Esophagus mucosa (tissue), 1 donor: Measurements from ENCODE around the gene CKS2. TPM values are rescaled to one million over a fixed set of nuclear protein-coding genes. Genes with fewer than 3 reads are reported as not detected.
"Not testable (repeated sequence)": the region's sequence is repeated elsewhere in the genome, so short reads cannot be mapped to it uniquely, and the experiment has no call there.

ENCODE experiments used
- ATAC-seq: fragments of 200-7000 bp; cut with Tn5 transposase; one replicate; pipeline ENCODE4 v1.9.1; 2020
- total RNA-seq: library from RNA; stranded (reverse); gene quantifications from one replicate; pipeline ENCODE4 v1.2.4, GENCODE V29; 2023
- donor health status: DM: yes; HTN: yes; CAD: no.

CKS2 gene
- 46.5 TPM for total RNA-seq

DNA sequence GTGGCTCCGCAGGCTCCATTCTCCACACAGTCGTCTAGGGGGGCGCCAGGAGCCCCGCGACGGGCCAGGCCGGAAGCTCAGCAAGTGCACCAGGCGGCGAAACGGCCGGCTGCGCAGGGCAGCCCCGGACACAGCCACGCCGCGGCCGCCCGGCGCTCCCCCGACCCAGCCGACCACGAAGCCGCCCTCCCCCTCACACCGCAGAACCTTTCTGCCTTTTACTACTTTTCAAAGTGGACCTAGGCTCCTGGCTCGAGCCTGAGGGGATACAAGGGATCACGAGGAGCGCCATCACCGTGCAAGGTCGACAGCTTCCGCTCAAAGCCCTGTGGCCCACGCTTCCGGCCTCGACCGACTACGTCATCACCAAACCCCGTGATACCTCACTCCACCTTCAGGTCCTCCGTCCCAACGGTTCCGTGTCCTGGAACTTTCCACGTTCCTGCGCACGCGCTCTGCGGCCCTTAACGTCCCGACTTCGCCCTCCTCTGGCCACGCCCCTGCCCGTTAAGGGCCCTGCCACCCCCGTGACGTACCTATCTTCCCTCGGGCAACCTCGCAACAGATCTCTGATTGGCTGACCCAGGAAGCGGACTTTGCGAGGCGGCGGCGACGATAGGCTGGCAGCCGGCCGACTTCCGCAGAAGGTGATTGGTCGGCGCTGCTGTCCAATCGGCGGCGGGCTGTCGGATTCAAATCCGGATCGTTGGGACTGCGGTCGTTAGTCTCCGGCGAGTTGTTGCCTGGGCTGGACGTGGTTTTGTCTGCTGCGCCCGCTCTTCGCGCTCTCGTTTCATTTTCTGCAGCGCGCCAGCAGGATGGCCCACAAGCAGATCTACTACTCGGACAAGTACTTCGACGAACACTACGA, at the start of gene CKS2:
Gene CKS2, plus strand, starts transcription at position 721 of the 871 bp plus-strand sequence. Its CDS starts 98 bp downstream, at position 819.
- ATAC-seq: peak; percentile 98

GRCh38 chr9:89273528-89274279, 37.3 kb upstream of the CKS2 start:
- ATAC-seq: no peak

GRCh38 chr9:89274838-89275237, 36.2 kb upstream of the CKS2 start:
- no peak for ATAC-seq

GRCh38 chr9:89276040-89276439, 35.0 kb upstream of the CKS2 start:
- not testable (repeated sequence) for ATAC-seq

DNA sequence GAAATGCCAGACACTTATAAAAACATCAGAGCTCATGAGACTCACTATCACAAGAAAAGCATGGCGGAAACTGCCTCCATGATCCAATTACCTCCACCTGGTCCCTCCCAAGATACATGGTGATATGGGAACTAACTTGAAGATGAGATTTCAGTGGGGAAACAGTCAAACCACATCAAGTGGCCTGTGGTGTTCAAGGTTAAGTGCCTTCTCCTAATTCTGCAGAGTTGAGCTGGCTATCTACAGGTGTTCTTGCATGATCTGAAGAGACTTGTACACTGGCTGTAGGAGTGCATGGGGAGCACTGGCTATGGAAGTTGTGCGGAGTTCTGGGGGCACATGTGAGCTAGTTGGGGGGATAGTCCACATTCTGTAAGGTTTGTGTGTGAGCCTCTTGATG, 34.0 kb upstream of the CKS2 start:
- no peak for ATAC-seq

- ATAC-seq: peak; percentile 36
Observed at GRCh38 chr9:89277454-89277853, 33.5 kb upstream of the CKS2 start.

DNA sequence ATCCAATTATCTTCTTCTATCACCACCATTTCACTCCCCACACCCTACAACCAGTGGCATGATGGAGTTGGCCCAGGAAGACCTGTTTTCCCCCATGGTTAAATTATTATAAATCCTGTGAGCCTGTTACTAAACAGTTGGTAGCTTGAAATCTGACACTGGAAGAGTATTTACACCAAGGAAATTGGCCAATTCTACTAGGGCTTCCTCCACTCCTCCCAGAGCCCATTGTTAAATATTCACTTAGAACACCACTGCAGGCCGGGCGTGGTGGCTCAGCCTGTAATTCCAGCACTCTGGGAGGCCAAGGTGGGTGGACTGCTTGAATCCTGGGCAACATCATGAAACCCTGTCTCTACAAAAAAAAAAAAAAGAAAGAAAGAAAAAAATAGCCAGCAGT, 32.4 kb upstream of the CKS2 start:
- ATAC-seq: peak; percentile 52

DNA sequence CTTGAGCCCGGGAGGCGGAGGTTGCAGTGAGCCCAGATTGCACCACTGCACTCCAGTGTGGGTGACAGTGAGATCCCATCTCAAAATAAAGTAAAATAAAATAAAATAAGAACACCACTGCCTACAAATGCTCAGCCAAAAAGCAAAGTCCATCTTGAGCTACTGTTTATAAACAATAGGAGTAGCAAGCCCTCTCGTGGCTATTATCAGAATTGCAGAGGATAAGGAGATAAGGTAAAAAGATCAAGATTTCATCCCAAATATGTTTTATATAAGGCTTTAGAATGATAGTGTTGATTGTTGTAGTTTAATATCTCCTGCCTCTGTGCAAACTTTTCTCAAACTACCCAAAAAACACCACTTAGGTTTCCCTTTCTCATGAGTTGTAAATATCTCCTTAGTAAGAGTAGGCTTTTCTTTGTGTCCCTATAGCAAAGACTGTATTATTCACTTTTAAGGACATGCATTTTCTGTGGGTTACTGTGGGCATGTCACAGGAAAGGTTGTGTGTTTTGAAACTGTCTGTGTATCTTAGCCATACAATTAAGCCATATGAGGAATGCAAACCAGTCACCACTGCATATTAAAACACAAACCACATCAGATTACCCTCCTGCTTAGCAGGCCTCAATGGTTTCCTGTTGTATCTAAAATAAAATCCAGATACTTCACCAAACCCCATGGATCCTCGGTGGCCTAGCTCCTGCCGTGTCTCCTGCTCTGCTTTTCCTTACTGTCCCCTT, 31.8 kb upstream of the CKS2 start:
- ATAC-seq: peak; percentile 52

GRCh38 chr9:89281106-89281505, 29.9 kb upstream of the CKS2 start:
- ATAC-seq: no peak

GRCh38 chr9:89282248-89282968, 28.6 kb upstream of the CKS2 start:
- not testable (repeated sequence) for ATAC-seq

GRCh38 chr9:89284076-89284475, 26.9 kb upstream of the CKS2 start:
- no peak for ATAC-seq

DNA sequence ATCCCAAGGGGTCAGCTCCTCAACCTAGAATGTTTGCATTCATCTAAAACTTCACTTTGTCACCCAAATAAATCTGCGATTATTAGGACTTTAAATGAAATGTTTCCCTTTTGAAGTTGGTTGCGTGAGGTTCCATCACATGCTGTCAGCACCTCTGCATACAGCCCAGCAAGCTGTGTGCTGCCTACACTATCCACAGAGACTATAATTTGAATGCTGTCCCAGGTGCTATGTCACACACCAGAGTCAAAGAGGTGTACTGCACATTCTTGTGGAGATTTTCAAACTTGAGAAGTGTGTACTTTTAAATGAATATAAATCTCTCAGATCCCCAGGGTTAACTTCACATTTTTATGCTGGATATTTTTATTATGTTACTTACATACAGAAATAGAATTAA, 19.3 kb upstream of the CKS2 start:
- no peak for ATAC-seq

DNA sequence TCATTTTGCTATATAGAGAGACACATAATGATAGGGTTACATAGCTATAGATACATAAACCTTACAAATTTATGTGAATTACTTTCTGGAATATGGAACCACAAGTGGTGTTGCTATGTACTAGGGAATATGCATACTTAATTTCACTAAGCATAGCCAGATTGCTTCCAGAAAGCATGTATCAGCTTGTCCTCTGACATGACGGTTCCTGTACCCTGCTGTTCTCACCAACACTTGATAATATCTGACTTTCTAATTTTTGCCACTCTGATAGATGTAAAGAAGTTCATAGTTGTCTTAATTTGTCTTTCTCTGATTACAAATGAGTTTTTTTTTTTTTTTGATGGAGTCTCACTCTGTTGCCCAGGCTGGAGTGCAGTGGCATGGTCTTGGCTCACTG, 18.0 kb upstream of the CKS2 start:
- no peak for ATAC-seq

DNA sequence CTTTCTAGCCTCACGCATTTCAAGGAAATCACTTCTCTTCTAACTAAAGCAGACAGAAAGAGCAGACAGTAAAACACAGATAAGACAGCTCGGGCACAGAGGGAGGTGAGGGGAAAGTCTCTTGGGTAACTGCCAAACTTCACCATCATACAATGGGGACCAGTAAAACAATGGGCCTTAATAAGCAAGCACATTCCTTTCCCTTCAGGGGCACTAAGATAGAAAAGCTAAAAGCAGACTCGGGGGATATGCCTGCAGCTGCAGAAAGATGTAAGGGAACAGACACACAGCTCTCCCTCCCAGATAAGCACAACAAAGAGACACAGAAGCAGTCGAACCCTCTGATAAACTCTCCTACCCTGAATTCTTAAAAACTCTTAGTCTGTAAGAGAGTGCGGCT, 15.6 kb upstream of the CKS2 start:
- ATAC-seq: no peak

GRCh38 chr9:89301996-89302395, 9.0 kb upstream of the CKS2 start:
- ATAC-seq: not testable (repeated sequence)

- no peak for ATAC-seq
Observed at GRCh38 chr9:89304020-89304833, 6.8 kb upstream of the CKS2 start.

- no peak for ATAC-seq
Observed at GRCh38 chr9:89304834-89305188, 6.2 kb upstream of the CKS2 start.

DNA sequence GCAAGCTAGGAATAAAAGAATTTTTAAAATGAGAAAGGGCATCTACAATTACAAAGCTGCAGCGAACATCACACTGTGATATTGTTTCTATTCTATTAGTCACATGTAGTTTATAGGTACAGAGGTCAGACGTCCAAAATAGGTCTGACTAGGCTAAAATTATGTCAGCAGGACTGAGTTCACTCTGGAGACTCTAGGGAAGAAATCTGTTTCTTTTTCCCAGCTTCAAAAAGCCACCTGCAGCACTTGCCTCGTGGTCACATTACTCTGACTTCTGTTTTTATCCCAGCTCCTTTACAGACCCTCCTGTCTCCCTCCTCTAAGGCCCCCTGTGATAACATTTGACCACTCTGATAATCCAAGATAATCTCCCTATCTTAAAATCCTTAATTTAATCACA, 5.1 kb upstream of the CKS2 start:
- no peak for ATAC-seq

DNA sequence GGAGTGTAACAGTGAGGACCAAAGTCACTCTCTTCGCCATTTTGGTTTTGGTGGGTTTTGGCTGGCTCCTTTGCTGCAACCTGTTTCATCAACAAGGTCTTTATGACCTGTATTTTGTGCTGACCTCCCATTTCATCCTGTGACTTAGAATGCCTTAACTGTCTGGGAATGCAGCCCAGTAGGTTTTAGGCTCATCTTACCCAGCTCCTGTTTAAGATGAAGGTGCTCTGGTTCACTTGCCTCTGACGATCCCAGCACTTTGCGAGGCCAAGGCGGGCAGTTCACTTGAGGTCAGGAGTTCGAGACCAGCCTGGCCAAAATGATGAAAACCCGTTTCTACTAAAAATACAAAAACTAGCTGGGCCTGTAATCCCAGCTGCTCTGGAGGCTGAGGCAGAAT, 1.8 kb upstream of the CKS2 start:
- ATAC-seq: no peak

GRCh38 chr9:89309608-89310474, 1.2 kb upstream of the CKS2 start:
- no peak for ATAC-seq
